Neural progenitor cell (in vitro differentiated cells): ENCODE results near the gene LRP1B.

Source experiments
- EZH2 ChIP-seq: fragments of 200-600 bp; sonication (generic); IDR thresholded peaks from 2 replicates; pipeline ENCODE4 v1.6.1; 2017; ENCODE audit warnings: antibody characterized with exemption, mild to moderate bottlenecking, moderate library complexity
- EZH2phosphoT487 ChIP-seq: fragments of 200-600 bp; sonication (generic); IDR thresholded peaks from 2 replicates; pipeline ENCODE4 v1.6.1; 2017; ENCODE audit warnings: antibody characterized with exemption
- TF ChIP-seq, protein P1 (sequence below): fragments of 200-600 bp; sonication (generic); IDR thresholded peaks from 2 replicates; pipeline ENCODE4 v1.5.1; 2017; ENCODE audit warnings: antibody characterized with exemption, mild to moderate bottlenecking

DNA sequence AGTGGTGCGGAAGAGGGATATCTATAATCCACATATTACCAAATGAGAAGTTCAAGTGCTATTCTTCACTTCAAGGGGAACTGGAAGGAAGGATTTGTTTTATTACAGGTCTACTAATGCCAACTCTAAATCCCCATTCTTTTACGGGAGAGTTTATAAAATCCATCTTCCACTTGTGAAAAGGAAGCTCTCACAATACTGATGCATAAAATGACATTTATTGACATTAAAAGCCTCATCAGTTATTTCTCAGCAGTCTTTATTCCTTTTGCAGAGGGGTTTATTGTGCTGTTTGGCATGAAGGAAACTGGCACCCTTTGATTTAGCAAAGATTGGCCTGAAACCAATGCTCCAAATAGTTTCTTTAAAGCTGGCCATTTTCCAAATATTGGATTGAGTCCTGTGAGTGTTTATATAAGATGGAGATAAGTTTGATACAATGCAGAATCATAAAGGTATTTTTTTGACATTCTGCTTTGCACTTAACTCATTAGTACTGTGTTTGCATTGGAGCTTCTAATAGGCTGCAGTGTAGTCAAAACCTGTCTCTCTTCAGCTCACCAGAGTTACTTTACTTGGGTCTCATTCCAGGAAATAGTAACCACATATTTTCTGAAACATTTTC is 26.6 kb downstream of the LRP1B start:
- TF ChIP-seq, protein P1, sequence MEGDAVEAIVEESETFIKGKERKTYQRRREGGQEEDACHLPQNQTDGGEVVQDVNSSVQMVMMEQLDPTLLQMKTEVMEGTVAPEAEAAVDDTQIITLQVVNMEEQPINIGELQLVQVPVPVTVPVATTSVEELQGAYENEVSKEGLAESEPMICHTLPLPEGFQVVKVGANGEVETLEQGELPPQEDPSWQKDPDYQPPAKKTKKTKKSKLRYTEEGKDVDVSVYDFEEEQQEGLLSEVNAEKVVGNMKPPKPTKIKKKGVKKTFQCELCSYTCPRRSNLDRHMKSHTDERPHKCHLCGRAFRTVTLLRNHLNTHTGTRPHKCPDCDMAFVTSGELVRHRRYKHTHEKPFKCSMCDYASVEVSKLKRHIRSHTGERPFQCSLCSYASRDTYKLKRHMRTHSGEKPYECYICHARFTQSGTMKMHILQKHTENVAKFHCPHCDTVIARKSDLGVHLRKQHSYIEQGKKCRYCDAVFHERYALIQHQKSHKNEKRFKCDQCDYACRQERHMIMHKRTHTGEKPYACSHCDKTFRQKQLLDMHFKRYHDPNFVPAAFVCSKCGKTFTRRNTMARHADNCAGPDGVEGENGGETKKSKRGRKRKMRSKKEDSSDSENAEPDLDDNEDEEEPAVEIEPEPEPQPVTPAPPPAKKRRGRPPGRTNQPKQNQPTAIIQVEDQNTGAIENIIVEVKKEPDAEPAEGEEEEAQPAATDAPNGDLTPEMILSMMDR, result no peak
- no peak for TF ChIP-seq EZH2
- TF ChIP-seq EZH2phosphoT487, result no peak
